A549 (cell line): Measurements from ENCODE around the gene TMEM74B. TPM values are rescaled to one million over a fixed set of nuclear protein-coding genes. Genes with fewer than 3 reads are reported as not detected.

Experiments
- ATAC-seq, 2 experiments: fragments of 200-7000 bp in 1 of 2; fragments of >200 bp in 1 of 2; cut with Nextera tagmentation in 1 of 2; cut with Tn5 transposase in 1 of 2; 3 replicates each; pipeline versions ENCODE4 v1.8.0 to v1.9.1; 2018 to 2020; ENCODE audit warnings: mild to moderate bottlenecking in 1 of 2, moderate library complexity in 1 of 2
- CTCF ChIA-PET: fragments of 300-600 bp; sonication (Branson Sonifier 250); formaldehyde crosslinking; extraction: SDS; loops from one replicate; lab custom pipeline; 2021; ENCODE audit warnings: antibody characterized with exemption, inconsistent platforms; lab: Yijun Ruan, JAX
- POLR2A ChIA-PET: fragments of 350-600 bp; formaldehyde crosslinking; extraction: SDS; loops from one replicate; lab custom pipeline; 2021; ENCODE audit warnings: antibody characterized with exemption, inconsistent platforms; lab: Yijun Ruan, JAX
- DNase-seq, 2 experiments: peaks; one replicate each; pipeline versions ENCODE4 v3.0.0 to v3.0.0-alpha.2; 2011 to 2016; ENCODE audit warnings: low read depth in 1 of 2, low spot score in 1 of 2
- FAIRE-seq: peaks from 2 replicates; lab custom pipeline; 2011; peaks lifted over from hg19 to GRCh38; lab: Jason Lieb, UNC
- H3K27ac ChIP-seq, 2 experiments: fragments of >200 bp; sonication (Bioruptor Twin); formaldehyde crosslinking; 3 replicates each; pipeline ENCODE4 v1.5.1; 2016 to 2017
- H3K4me1 ChIP-seq: fragments of >200 bp; sonication (Bioruptor Twin); formaldehyde crosslinking; 3 replicates; pipeline ENCODE4 v1.6.1; 2016
- H3K4me2 ChIP-seq: fragments of >200 bp; sonication (Bioruptor Twin); formaldehyde crosslinking; 3 replicates; pipeline ENCODE4 v1.6.1; 2016
- H3K4me3 ChIP-seq: fragments of >200 bp; sonication (Bioruptor Twin); formaldehyde crosslinking; 3 replicates; pipeline ENCODE4 v1.5.1; 2016
- H3K9me3 ChIP-seq: fragments of >200 bp; sonication (Bioruptor Twin); formaldehyde crosslinking; 3 replicates; pipeline ENCODE4 v1.6.1; 2016
- BHLHE40 ChIP-seq: IDR thresholded peaks from 2 replicates; pipeline ENCODE4 v1.6.1; 2012; ENCODE audit warnings: low read depth, low read length, inconsistent platforms
- CHD2 ChIP-seq: fragments of 150-350 bp; IDR thresholded peaks from 2 replicates; pipeline ENCODE4 v1.6.1; 2014; ENCODE audit warnings: low read length; ENCODE audit not compliant: partially characterized antibody
- EHF ChIP-seq: fragments of 250-450 bp; sonication (Bioruptor Pico); IDR thresholded peaks from 2 replicates; pipeline ENCODE4 v1.5.0; 2020; ENCODE audit warnings: mild to moderate bottlenecking
- EHMT2 ChIP-seq: fragments of 200-600 bp; sonication (generic); IDR thresholded peaks from 2 replicates; pipeline ENCODE4 v1.6.1; 2016; ENCODE audit warnings: antibody characterized with exemption, low read depth, mild to moderate bottlenecking, moderate library complexity
- ELK1 ChIP-seq: fragments of 150-350 bp; IDR thresholded peaks from 2 replicates; pipeline ENCODE4 v1.6.1; 2014; ENCODE audit warnings: low read depth, mild to moderate bottlenecking, low read length
- EP300 ChIP-seq, 2 experiments: fragments of >200 bp; sonication (Bioruptor Twin); formaldehyde crosslinking; IDR thresholded peaks; 2 replicates in 1 of 2; 3 replicates in 1 of 2; pipeline ENCODE4 v1.6.1; 2016 to 2017
- ESRRA ChIP-seq: fragments of 150-350 bp; IDR thresholded peaks from 2 replicates; pipeline ENCODE4 v1.6.1; 2014; ENCODE audit warnings: mild to moderate bottlenecking, low read length, borderline replicate concordance
- HES2 ChIP-seq: fragments of >200 bp; sonication (Bioruptor Twin); formaldehyde crosslinking; IDR thresholded peaks from 2 replicates; pipeline ENCODE4 v1.6.1; 2016
- HOXB13 ChIP-seq: fragments of 250-450 bp; sonication (Bioruptor Pico); IDR thresholded peaks from 2 replicates; pipeline ENCODE4 v1.5.0; 2020; ENCODE audit warnings: low read depth, mild to moderate bottlenecking, moderate library complexity
- HOXB5 ChIP-seq: fragments of 250-450 bp; sonication (Bioruptor Pico); IDR thresholded peaks from 2 replicates; pipeline ENCODE4 v1.5.0; 2020; ENCODE audit warnings: mild to moderate bottlenecking, moderate library complexity
- KDM1A ChIP-seq: fragments of 200-600 bp; sonication (generic); IDR thresholded peaks from 2 replicates; pipeline ENCODE4 v1.6.1; 2016; ENCODE audit warnings: low read depth, mild to moderate bottlenecking
- MYC ChIP-seq: IDR thresholded peaks from 2 replicates; pipeline ENCODE4 v1.6.1; 2012; ENCODE audit warnings: mild to moderate bottlenecking, inconsistent platforms, low read length, improper control_type of control experiment, borderline replicate concordance
- NR3C1 ChIP-seq: fragments of >200 bp; sonication (Bioruptor Twin); formaldehyde crosslinking; IDR thresholded peaks from 3 replicates; pipeline ENCODE4 v1.6.1; 2017
- RCOR1 ChIP-seq: fragments of 150-350 bp; IDR thresholded peaks from 2 replicates; pipeline ENCODE4 v1.6.1; 2014; ENCODE audit warnings: antibody characterized with exemption, low read length, low read depth
- RFX5 ChIP-seq: fragments of 450-650 bp; IDR thresholded peaks from 2 replicates; pipeline ENCODE4 v1.7.1; 2014; ENCODE audit warnings: antibody characterized with exemption, mild to moderate bottlenecking, moderate library complexity
- TFCP2L1 ChIP-seq: fragments of 250-450 bp; sonication (Bioruptor Pico); IDR thresholded peaks from 2 replicates; pipeline ENCODE4 v1.5.0; 2021; ENCODE audit warnings: mild to moderate bottlenecking
- TP53 ChIP-seq: fragments of 250-450 bp; sonication (Bioruptor Pico); IDR thresholded peaks from 2 replicates; pipeline ENCODE4 v1.5.0; 2021; ENCODE audit warnings: mild to moderate bottlenecking, moderate library complexity
- WGBS: methylation state at CpG from one replicate; pipeline ENCODE4 v1.1.6; 2017; ENCODE audit errors: missing lambda C conversion rate; 5-methylcytosine and 5-hydroxymethylcytosine counted together
- polyA plus RNA-seq, 4 experiments: library from polyadenylated mRNA; depleted of rRNA in 3 of 4; stranded (reverse); fragments of >200 nt; fragmentation: RNase III in 1 of 4; extraction: RNeasy Plus Mini Kit Qiagen cat#74134 plus additional on column Dnase treatment in 1 of 4; gene quantifications; 2 replicates in 3 of 4; 3 replicates in 1 of 4; pipeline ENCODE4 v1.2.3, GENCODE V29; 2011 to 2017

TMEM74B gene
- polyA plus RNA-seq, 2 of the 4 experiments (the other 2 are of a cell fraction), result 2.9 to 3.4 TPM

GRCh38 chr20:1207293-1207878 lies 22.6 kb upstream of the TMEM74B start:
- H3K4me3 ChIP-seq, result no peak overlapping the region
- WGBS, result 31% methylated on average over 3 of the region's 3 CpGs
- H3K27ac ChIP-seq, result no peak overlapping the region
- H3K4me1 ChIP-seq, result no peaks in the 10 kb centered on the region
- CTCF ChIA-PET, result interaction anchor here (0.6 to 6.8 kb wide), 5 partner anchors 21 to 297 kb away, joined by 3 to 51 read pairs (median 4); no protein-coding TSS in a partner anchor
- POLR2A ChIA-PET, result no interaction called here
- H3K9me3 ChIP-seq, result no peaks in the 10 kb centered on the region
- DNase-seq (no peak), FAIRE-seq (no peak)
- H3K4me2 ChIP-seq, result no peak overlapping the region
- TF ChIP-seq RFX5 (peak; percentile 97), RCOR1 (no peak)
- TF ChIP-seq, all 56 proteins: peak for 1
- ATAC-seq, result peak in 1 of 2 experiments; percentile 55; a peak in 3 of 6 replicates

GRCh38 chr20:1206366-1207148 lies 21.8 kb upstream of the TMEM74B start:
- Histone ChIP-seq H3K9me3 (no peaks in the 10 kb centered on the region), H3K4me1 (no peaks in the 10 kb centered on the region), H3K4me3 (no peak overlapping the region), H3K27ac (no peak overlapping the region), H3K4me2 (no peak overlapping the region)
- ChIA-PET POLR2A (no interaction called here), CTCF (interaction anchor here (0.6 to 3.6 kb wide), 5 partner anchors 11 to 391 kb away, joined by 3 to 21 read pairs (median 4); no protein-coding TSS in a partner anchor)
- TF ChIP-seq MYC (no peak), EP300 (IDR thresholded peaks at IDR 0.05) (no peak), TP53 (no peak), CHD2 (no peak), EHMT2 (no peak), RFX5 (no peak)
- DNase-seq (no peak), FAIRE-seq (no peak), ATAC-seq (no peak)
- 55% methylated on average over 19 of the region's 19 CpGs for WGBS

- Histone ChIP-seq H3K4me3 (no peak overlapping the region), H3K27ac (no peak overlapping the region), H3K4me1 (no peaks in the 10 kb centered on the region), H3K4me2 (no peak overlapping the region), H3K9me3 (no peaks in the 10 kb centered on the region)
- WGBS, result 63% methylated on average over 8 of the region's 8 CpGs
- FAIRE-seq, result no peak
- no peak for TF ChIP-seq HES2
- TF ChIP-seq BHLHE40, result no peak
- no peak for TF ChIP-seq ESRRA
- TF ChIP-seq HOXB13 (CRISPR knock-in tag), result no peak
- TF ChIP-seq EP300 (IDR thresholded peaks at IDR 0.05), result no peak
- TF ChIP-seq EHF (CRISPR knock-in tag), result no peak
- no peak for ATAC-seq
- ChIA-PET CTCF (interaction anchor here (1.4 to 3.6 kb wide), 5 partner anchors 12 to 390 kb away, joined by 3 to 21 read pairs (median 4); no protein-coding TSS in a partner anchor), POLR2A (no interaction called here)
- DNase-seq, result no peak
Measured at GRCh38 chr20:1205802-1206201, 21.0 kb upstream of the TMEM74B start.

- 57% methylated on average over 2 of the region's 2 CpGs for WGBS
Measured at GRCh38 chr20:1204576-1204975, 19.8 kb upstream of the TMEM74B start.

More at GRCh38 chr20:1204576-1204975, 19.8 kb upstream of the TMEM74B start:
- no peak for FAIRE-seq
- POLR2A ChIA-PET, result no interaction called here
- CTCF ChIA-PET, result interaction anchor here (0.8 to 3.6 kb wide), 7 partner anchors 8 to 232 kb away, joined by 3 to 21 read pairs (median 3); no protein-coding TSS in a partner anchor
- no peak for TF ChIP-seq TFCP2L1 (CRISPR knock-in tag)
- TF ChIP-seq HES2, result no peak
- no peak for TF ChIP-seq HOXB5 (CRISPR knock-in tag)
- TF ChIP-seq NR3C1, result no peak
- TF ChIP-seq ELK1, result no peak
- TF ChIP-seq KDM1A, result no peak
- TF ChIP-seq, all 56 proteins: peak for 0
- no peaks in the 10 kb centered on the region for H3K9me3 ChIP-seq
- H3K4me1 ChIP-seq, result no peaks in the 10 kb centered on the region
- no peak overlapping the region for H3K4me3 ChIP-seq
- no peak overlapping the region for H3K27ac ChIP-seq
- ATAC-seq, result no peak
- no peak for DNase-seq
- H3K4me2 ChIP-seq, result no peak overlapping the region
